CD4-positive, alpha-beta T cell treated with Interleukin-4 for 4 hours (primary cell): ENCODE results near the gene SPI1.
"Not testable (repeated sequence)": the region's sequence is repeated elsewhere in the genome, so short reads cannot be mapped to it uniquely, and the experiment has no call there.

Source experiments
- DNase-seq: peaks from one replicate; pipeline ENCODE4 v3.0.0-alpha.2; 2020

The SPI1 gene

DNA sequence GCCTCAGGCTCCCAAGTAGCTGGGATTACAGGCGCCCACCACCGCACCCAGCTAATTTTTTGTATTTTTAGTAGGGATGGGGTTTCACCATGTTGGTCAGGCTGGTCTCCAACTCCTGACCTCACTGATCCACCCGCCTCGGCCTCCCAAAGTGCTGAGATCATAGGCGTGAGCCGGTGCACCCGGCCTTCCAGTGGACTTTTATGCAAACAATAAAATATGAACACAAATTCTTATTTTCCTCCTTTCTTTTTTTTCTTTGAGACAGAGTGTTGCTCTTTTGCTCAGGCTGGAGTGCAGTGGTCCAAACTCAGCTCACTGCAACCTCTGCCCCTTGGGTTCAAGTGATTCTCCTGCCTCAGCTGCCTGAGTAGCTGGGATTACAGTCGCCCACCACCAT is 61.8 kb downstream of the SPI1 start:
- DNase-seq: not testable (repeated sequence)

DNA sequence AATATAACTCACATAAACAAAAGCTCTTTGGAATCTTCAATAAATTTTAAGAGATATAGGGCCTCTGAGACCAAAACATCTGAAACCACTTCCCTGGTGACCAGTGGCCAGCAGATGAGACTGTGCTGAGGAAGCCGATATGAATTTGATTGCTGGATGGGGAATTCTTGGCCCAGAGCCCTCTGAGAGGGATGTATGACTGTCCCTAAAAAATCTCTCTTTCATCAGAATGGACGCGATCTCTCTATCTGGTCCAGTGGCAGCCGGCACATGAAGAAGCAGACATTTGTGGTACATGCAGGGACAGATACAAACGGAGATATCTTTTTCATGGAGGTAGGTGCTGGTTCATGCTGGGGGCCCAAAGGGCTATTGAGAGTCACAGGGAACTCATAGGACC is 63.4 kb downstream of the SPI1 start:
- DNase-seq: no peak

DNA sequence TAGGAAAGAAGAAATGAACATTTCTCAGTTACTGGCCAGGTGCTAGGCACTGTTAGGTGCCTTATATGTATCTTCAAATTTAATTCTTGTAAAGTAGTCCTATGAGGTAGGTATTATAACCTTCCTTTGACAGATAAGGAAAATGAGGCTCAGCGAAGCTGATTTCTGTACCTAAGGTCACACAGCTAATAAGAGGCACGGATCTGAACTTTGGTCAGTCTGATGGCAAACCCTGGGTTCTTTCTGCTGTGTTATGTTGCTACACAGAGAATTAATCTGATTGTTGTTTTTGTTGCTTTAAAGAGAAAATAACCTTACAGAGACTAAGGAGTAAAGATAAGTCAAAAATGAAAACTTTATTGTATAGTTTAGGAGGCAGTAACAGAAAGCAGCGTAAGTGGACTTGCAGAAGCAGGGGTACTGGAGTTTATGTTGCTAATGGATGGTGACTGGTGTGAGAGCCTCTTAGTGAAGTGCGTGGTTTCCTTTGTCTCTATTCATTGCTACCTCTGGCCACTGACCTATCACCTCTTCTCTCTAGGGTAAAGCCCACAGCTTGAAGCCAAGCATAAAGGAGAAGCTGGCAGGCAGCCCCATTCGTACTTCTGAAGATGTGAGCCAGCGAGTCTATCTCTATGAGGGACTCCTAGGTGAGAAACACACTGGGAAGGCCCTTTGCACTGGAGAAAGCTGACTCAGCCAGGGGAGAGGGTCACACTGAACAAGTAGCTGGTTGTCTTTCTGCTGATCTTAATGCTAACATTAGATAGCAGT is 70.1 kb downstream of the SPI1 start:
- DNase-seq: no peak

GRCh38 chr11:47306484-47306844 is 71.9 kb downstream of the SPI1 start:
- no peak for DNase-seq

- no peak for DNase-seq
Observed at GRCh38 chr11:47305734-47306483, 72.4 kb downstream of the SPI1 start.
